Neural progenitor cell (in vitro differentiated cells): ENCODE results near the gene XPNPEP3. TPM values are rescaled to one million over a fixed set of nuclear protein-coding genes. Genes with fewer than 3 reads are reported as not detected.

Experiments
- DNase-seq: peaks from one replicate; pipeline ENCODE4 v3.0.0-alpha.2; 2016; ENCODE audit warnings: low spot score
- H2AFZ ChIP-seq: fragments of 200-600 bp; sonication (generic); replicated peaks from 2 replicates; pipeline ENCODE4 v1.6.1; 2016; ENCODE audit warnings: antibody characterized with exemption
- H3F3A ChIP-seq: fragments of 200-600 bp; sonication (generic); 2 replicates; pipeline ENCODE4 v1.6.1; 2016; ENCODE audit warnings: antibody characterized with exemption, low read depth
- H3K27ac ChIP-seq: fragments of 200-600 bp; sonication (generic); 2 replicates; pipeline ENCODE4 v1.5.1; 2016; ENCODE audit warnings: mild to moderate bottlenecking
- H3K27me3 ChIP-seq: fragments of 200-600 bp; sonication (generic); 2 replicates; pipeline ENCODE4 v1.6.1; 2016; ENCODE audit warnings: mild to moderate bottlenecking, moderate library complexity
- H3K36me3 ChIP-seq: fragments of 200-600 bp; sonication (generic); 2 replicates; pipeline ENCODE4 v1.5.1; 2016
- H3K4me1 ChIP-seq: fragments of 200-600 bp; sonication (generic); 2 replicates; pipeline ENCODE4 v1.6.1; 2016; ENCODE audit warnings: mixed run types
- H3K4me2 ChIP-seq: fragments of 200-600 bp; sonication (generic); 2 replicates; pipeline ENCODE4 v1.6.1; 2016
- H3K4me3 ChIP-seq: fragments of 200-600 bp; sonication (generic); 2 replicates; pipeline ENCODE4 v1.5.1; 2016
- H3K79me2 ChIP-seq: fragments of 200-600 bp; sonication (generic); 2 replicates; pipeline ENCODE4 v1.6.1; 2016; ENCODE audit warnings: low read depth
- H3K9ac ChIP-seq: fragments of 200-600 bp; sonication (generic); 2 replicates; pipeline ENCODE4 v1.6.1; 2016
- H3K9me3 ChIP-seq: fragments of 200-600 bp; sonication (generic); 2 replicates; pipeline ENCODE4 v1.5.1; 2016; ENCODE audit warnings: low read depth
- H4K20me1 ChIP-seq: fragments of 200-600 bp; sonication (generic); 2 replicates; pipeline ENCODE4 v1.6.1; 2016; ENCODE audit warnings: low read depth
- H3K27ac Mint-ChIP-seq: 3 replicates; pipeline ENCODE4 v1.8.0; 2021; ENCODE audit warnings: mixed read lengths
- H3K27me3 Mint-ChIP-seq: 2 replicates; pipeline ENCODE4 v1.8.0; 2022; ENCODE audit warnings: low read depth, mild to moderate bottlenecking, inconsistent platforms, moderate library complexity, mixed read lengths; ENCODE audit not compliant: insufficient read depth
- H3K36me3 Mint-ChIP-seq: 3 replicates; pipeline ENCODE4 v1.8.0; 2021; ENCODE audit warnings: mixed read lengths
- H3K4me1 Mint-ChIP-seq: 3 replicates; pipeline ENCODE4 v1.8.0; 2021; ENCODE audit warnings: mixed read lengths
- H3K4me3 Mint-ChIP-seq: 3 replicates; pipeline ENCODE4 v1.8.0; 2021; ENCODE audit warnings: mild to moderate bottlenecking, moderate library complexity, mixed read lengths
- H3K9me3 Mint-ChIP-seq: 3 replicates; pipeline ENCODE4 v1.8.0; 2020; ENCODE audit warnings: mixed read lengths
- CTCF ChIP-seq: fragments of 200-600 bp; sonication (generic); IDR thresholded peaks from 2 replicates; pipeline ENCODE4 v1.5.1; 2017; ENCODE audit warnings: antibody characterized with exemption, mild to moderate bottlenecking
- EZH2 ChIP-seq: fragments of 200-600 bp; sonication (generic); IDR thresholded peaks from 2 replicates; pipeline ENCODE4 v1.6.1; 2017; ENCODE audit warnings: antibody characterized with exemption, mild to moderate bottlenecking, moderate library complexity
- EZH2phosphoT487 ChIP-seq: fragments of 200-600 bp; sonication (generic); IDR thresholded peaks from 2 replicates; pipeline ENCODE4 v1.6.1; 2017; ENCODE audit warnings: antibody characterized with exemption
- microRNA-seq: library from miRNA; unstranded; fragments of <30 nt; microRNA quantifications from one replicate; pipeline ENCODE4, GENCODE V29; 2016
- small RNA-seq: library from RNA; depleted of rRNA; stranded (forward); fragments of <200 nt; gene quantifications from one replicate; pipeline ENCODE3, GENCODE V24; 2015
- total RNA-seq: library from RNA; depleted of rRNA; stranded (reverse); fragments of >200 nt; gene quantifications from 2 replicates; pipeline ENCODE4 v1.2.3, GENCODE V29; 2015; ENCODE audit warnings: low replicate concordance

The XPNPEP3 gene
- total RNA-seq, 1 donor from 2014 or later = 21.4 TPM

- Histone ChIP-seq H3K79me2 (no peaks in the 10 kb centered on the region), H3K9ac (no peak overlapping the region), H2AFZ (no peak overlapping the region), H3K4me2 (no peak overlapping the region), H3K4me3 (no peak overlapping the region), H3K36me3 (no peaks in the 10 kb centered on the region), H3K4me1 (no peaks in the 10 kb centered on the region), H3K27ac (no peak overlapping the region), H3K27me3 (no peaks in the 10 kb centered on the region), H3K9me3 (no peaks in the 10 kb centered on the region), H3F3A (no peaks in the 10 kb centered on the region), H4K20me1 (no peaks in the 10 kb centered on the region)
- TF ChIP-seq EZH2phosphoT487 (no peak), CTCF (no peak), EZH2 (no peak)
- Mint-ChIP-seq H3K27me3 (peaks cover 6% of the 10 kb centered on the region), H3K36me3 (no peaks in the 10 kb centered on the region), H3K4me1 (peaks cover 3% of the 10 kb centered on the region), H3K9me3 (no peaks in the 10 kb centered on the region), H3K27ac (no peak overlapping the region), H3K4me3 (no peak overlapping the region)
- no peak for DNase-seq
These were observed 122.2 kb downstream of the XPNPEP3 start for GRCh38 chr22:40979198-40979597.

GRCh38 chr22:40979871-40980270, 122.9 kb downstream of the XPNPEP3 start:
- no peak overlapping the region for H2AFZ ChIP-seq
- no peak for DNase-seq
- H4K20me1 ChIP-seq = no peaks in the 10 kb centered on the region
- Mint-ChIP-seq H3K4me3 (no peak overlapping the region), H3K4me1 (peaks cover 3% of the 10 kb centered on the region), H3K27ac (no peak overlapping the region), H3K27me3 (peaks cover 6% of the 10 kb centered on the region), H3K36me3 (no peaks in the 10 kb centered on the region), H3K9me3 (no peaks in the 10 kb centered on the region)
- H3K4me1 ChIP-seq = no peaks in the 10 kb centered on the region
- no peaks in the 10 kb centered on the region for H3K79me2 ChIP-seq
- no peak overlapping the region for H3K4me3 ChIP-seq
- no peaks in the 10 kb centered on the region for H3K27me3 ChIP-seq
- no peak overlapping the region for H3K4me2 ChIP-seq
- H3K27ac ChIP-seq = no peak overlapping the region
- no peaks in the 10 kb centered on the region for H3K36me3 ChIP-seq
- H3K9me3 ChIP-seq = no peaks in the 10 kb centered on the region
- H3K9ac ChIP-seq = no peak overlapping the region
- H3F3A ChIP-seq = no peaks in the 10 kb centered on the region
- no peak for TF ChIP-seq CTCF
- TF ChIP-seq EZH2phosphoT487 = no peak
- TF ChIP-seq EZH2 = no peak

Small RNA genes within 50 kb of the gene (microRNA-seq; reads per million reads assigned to microRNA genes)
- not detected for gene MIR4766

Small RNA genes within 50 kb of the gene (small RNA-seq; reads per million reads assigned to genes)
- gene MIR4766 (not detected), gene RF00017 (not detected), gene RNU6-379P (not detected)

Other genes with a start within 250 kb of the XPNPEP3 start
- 11.3 and 40.9 TPM in 2 replicates for gene MRTFA, start 220.4 kb upstream of the XPNPEP3 start, total RNA-seq
- gene MCHR1, start 177.7 kb upstream of the XPNPEP3 start, total RNA-seq = 0.45 and 2.1 TPM in 2 replicates
- 27.1 and 31.7 TPM in 2 replicates for gene SLC25A17, start 37.8 kb upstream of the XPNPEP3 start, total RNA-seq
- gene ST13, start 509 bp upstream of the XPNPEP3 start, total RNA-seq = 213 and 310 TPM in 2 replicates
- gene DNAJB7, start 5.0 kb downstream of the XPNPEP3 start, total RNA-seq = not detected in 2 replicates
- 77.8 and 117 TPM in 2 replicates for gene RBX1, start 94.2 kb downstream of the XPNPEP3 start, total RNA-seq
- 57.9 and 66.6 TPM in 2 replicates for gene EP300, start 235.4 kb downstream of the XPNPEP3 start, total RNA-seq